ENCODE data around the gene CACNA1B. TPM values are rescaled to one million over a fixed set of nuclear protein-coding genes. Genes with fewer than 3 reads are reported as not detected.

The CACNA1B gene
- total and polyA plus RNA-seq, 9 of the 15 experiments (the other 6 are each of a cell fraction or from before 2014, with no cell fraction given): 0.01 to 0.04 TPM; not detected in 7

DNA sequence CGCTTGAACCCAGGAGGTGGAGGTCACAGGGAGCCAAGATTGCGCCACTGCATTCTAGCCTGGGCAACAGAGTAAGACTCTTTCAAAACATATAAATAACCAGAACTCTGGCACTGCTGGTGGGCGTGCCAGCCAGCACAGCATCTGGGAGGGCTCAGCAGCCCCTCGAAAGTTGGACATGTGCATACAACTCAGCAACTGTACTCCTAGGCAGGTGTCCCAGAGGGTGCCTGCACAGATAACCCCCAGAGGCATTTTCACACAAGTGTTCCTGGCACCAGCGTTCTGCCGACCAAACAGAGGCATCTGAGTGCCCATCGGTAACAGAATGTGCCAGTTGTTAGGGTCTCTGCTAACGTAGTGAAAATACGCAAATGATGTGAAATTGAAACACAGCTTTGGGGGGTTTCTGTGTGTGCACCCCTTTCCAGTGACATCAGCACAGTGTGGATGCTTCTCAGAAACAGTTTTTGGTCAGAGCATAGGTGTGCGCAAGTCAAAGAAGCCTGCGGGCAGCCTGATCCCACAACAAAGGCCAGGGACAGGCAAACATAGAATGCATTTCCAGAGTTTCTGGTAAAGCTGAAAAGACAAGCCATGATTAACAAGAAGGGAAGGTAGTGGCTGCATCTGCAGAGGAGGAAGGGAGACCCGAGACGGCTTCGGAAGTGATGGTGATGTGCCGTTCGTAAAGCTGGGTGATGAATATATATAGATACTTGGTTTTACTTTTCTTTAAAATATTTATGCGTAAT is 190.2 kb downstream of the CACNA1B start:
- DNase-seq (ENCODE audit: extremely low read depth in 1 of 4, low spot score in 3 of 4) (no peak), ATAC-seq (no peak), FAIRE-seq (no peak)
- no peak overlapping the region for H3K4me3 ChIP-seq
- H3K36me3 ChIP-seq (ENCODE audit: control insufficient read depth, insufficient read depth, low read length): no peaks in the 10 kb centered on the region
- H3K79me2 ChIP-seq (ENCODE audit: control insufficient read depth, insufficient read depth, low read length): no peaks in the 10 kb centered on the region
- in situ Hi-C loops (cut with MboI): no loop called here
- no peak overlapping the region for H2AFZ ChIP-seq (ENCODE audit: low read depth, low read length)
- intact Hi-C loops (cut with micrococcal nuclease): no loop called here
- H3K9me1 ChIP-seq (ENCODE audit: control insufficient read depth, insufficient read depth, low read length): no peaks in the 10 kb centered on the region
- ChIA-PET POLR2A (no interaction called here), CTCF (ENCODE audit: low intra/inter-chr PET ratio) (no interaction called here)
- no TSS peak for BruUV-seq (replicated peaks)
- 2% methylated on average over 17 of the region's 17 CpGs for WGBS (ENCODE audit: insufficient coverage, low coverage, missing lambda C conversion rate)
- H3K4me2 ChIP-seq (ENCODE audit: insufficient read depth, low read length): no peak overlapping the region
- peaks cover 3 to 70% of the 10 kb centered on the region in 2 experiments; a peak in 3 of 5 replicates for H3K27me3 ChIP-seq (ENCODE audit: control insufficient read depth in 2 of 2, insufficient read depth in 2 of 2, low read length in 2 of 2)
- H4K20me1 ChIP-seq (replicated peaks; ENCODE audit: control insufficient read depth, insufficient read depth, low read length): 0 out of 2 replicates have a peak, but pooled peaks cover 4% of the 10 kb centered on the region
- no peak overlapping the region for H3K9ac ChIP-seq (ENCODE audit: insufficient read depth in 1 of 2, low read depth in 2 of 2, low read length in 2 of 2)
- H3K27ac ChIP-seq (ENCODE audit: extremely low read depth, low read depth, low read length): no peak overlapping the region
- H3K4me1 ChIP-seq (replicated peaks in 1 of 2; ENCODE audit: control insufficient read depth in 2 of 2, insufficient read depth in 2 of 2, low read length in 2 of 2): no peaks in the 10 kb centered on the region
- no peaks in the 10 kb centered on the region for H3K9me3 ChIP-seq (replicated peaks; ENCODE audit: control insufficient read depth, insufficient read depth, low read depth, low read length)
- TF ChIP-seq, protein P1, sequence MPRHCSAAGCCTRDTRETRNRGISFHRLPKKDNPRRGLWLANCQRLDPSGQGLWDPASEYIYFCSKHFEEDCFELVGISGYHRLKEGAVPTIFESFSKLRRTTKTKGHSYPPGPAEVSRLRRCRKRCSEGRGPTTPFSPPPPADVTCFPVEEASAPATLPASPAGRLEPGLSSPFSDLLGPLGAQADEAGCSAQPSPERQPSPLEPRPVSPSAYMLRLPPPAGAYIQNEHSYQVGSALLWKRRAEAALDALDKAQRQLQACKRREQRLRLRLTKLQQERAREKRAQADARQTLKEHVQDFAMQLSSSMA (CRISPR knock-in tag; IDR thresholded peaks at IDR 0.05): no peak
- no peak for TF ChIP-seq CEBPZ (IDR thresholded peaks at IDR 0.05; ENCODE audit: borderline replicate concordance, low read depth, low read length)
- no peak for TF ChIP-seq ATF3 (IDR thresholded peaks at IDR 0.05)
- no peak for TF ChIP-seq ATF3 (CRISPR knock-in tag; conservative IDR thresholded peaks at IDR 0.05)
- no peak for TF ChIP-seq KAT7 (CRISPR knock-in tag; IDR thresholded peaks at IDR 0.05; ENCODE audit: borderline replicate concordance)
- no peak for TF ChIP-seq HOXB6 (CRISPR knock-in tag; IDR thresholded peaks at IDR 0.05; ENCODE audit: borderline replicate concordance)
- no peak for TF ChIP-seq KHSRP (IDR thresholded peaks at IDR 0.05)
- TF ChIP-seq, protein P2, sequence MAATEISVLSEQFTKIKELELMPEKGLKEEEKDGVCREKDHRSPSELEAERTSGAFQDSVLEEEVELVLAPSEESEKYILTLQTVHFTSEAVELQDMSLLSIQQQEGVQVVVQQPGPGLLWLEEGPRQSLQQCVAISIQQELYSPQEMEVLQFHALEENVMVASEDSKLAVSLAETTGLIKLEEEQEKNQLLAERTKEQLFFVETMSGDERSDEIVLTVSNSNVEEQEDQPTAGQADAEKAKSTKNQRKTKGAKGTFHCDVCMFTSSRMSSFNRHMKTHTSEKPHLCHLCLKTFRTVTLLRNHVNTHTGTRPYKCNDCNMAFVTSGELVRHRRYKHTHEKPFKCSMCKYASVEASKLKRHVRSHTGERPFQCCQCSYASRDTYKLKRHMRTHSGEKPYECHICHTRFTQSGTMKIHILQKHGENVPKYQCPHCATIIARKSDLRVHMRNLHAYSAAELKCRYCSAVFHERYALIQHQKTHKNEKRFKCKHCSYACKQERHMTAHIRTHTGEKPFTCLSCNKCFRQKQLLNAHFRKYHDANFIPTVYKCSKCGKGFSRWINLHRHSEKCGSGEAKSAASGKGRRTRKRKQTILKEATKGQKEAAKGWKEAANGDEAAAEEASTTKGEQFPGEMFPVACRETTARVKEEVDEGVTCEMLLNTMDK (IDR thresholded peaks at IDR 0.05; ENCODE audit: borderline replicate concordance, insufficient read depth, low read depth, low read length, poor library complexity, severe bottlenecking): no peak
- TF ChIP-seq, protein P3, sequence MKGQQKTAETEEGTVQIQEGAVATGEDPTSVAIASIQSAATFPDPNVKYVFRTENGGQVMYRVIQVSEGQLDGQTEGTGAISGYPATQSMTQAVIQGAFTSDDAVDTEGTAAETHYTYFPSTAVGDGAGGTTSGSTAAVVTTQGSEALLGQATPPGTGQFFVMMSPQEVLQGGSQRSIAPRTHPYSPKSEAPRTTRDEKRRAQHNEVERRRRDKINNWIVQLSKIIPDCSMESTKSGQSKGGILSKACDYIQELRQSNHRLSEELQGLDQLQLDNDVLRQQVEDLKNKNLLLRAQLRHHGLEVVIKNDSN (CRISPR knock-in tag; IDR thresholded peaks at IDR 0.05): no peak
